GM18867 (cell line): ENCODE data around the gene PMM2.
"Not testable (repeated sequence)": the region's sequence is repeated elsewhere in the genome, so short reads cannot be mapped to it uniquely, and the experiment has no call there.

Source experiments
- ATAC-seq: cut with Tn5 transposase; IDR thresholded peaks from one replicate; pipeline ENCODE4 v1.9.1; 2021; ENCODE audit warnings: mild to moderate bottlenecking, moderate library complexity; ENCODE audit not compliant: unreplicated experiment

The PMM2 gene

DNA sequence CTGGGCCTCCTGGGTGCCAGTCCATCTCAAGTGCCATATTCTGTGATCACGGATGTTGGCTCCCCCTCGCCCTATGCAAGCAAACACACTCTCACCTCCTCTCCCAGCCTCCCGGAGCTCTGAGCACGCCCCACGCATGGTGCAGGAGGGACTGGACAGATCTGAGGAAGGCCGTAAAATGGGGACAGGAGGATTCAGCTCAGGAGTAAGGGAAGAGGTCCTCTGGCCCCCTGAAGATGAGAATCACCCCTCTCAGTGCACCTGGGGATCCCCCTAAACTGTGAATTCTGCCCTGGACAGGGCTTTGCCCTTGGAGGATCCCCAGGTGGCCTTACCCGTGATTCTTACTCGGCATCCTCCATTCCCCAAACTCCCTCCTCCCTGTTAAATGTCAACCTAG, 15.8 kb upstream of the PMM2 start:
- ATAC-seq: no peak

DNA sequence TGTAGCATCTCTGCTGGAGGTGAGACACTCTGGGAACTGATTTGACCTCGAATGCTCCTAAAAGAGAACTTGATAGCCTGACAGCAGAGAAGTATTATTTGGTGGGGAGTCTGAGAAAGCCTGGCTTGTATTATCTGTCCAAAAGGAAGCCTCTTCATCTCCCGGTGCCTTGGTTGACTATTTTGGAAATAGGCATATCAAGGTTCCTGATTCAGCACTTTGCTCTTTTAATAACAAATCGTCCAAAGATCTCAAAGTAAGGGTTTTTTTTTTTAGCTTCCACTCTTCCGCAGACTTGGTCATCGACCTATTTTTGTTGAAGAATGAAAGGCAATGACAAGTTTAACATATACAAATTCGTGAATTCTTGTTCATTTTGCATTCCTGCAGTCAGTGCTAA, 15.0 kb upstream of the PMM2 start:
- no peak for ATAC-seq

DNA sequence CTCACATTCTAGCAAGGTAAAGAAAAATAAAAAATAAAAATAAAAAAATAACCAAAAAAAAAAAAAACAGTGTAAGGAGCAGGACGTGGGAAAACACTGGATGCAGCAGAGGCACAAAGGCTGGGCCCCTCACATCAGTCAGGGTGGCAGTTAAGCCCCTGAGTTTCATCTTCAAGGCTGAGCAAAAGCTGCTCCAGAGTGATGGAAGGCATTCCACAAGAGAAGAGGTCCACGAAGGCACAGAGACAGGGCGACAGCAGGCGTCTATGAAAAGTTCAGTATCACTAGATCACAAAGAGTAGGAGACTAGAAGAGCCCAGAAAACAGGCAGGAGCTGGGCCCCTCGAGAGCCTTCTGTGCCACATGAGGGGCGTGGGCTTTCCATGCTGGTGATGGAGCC, 12.2 kb upstream of the PMM2 start:
- ATAC-seq: no peak

DNA sequence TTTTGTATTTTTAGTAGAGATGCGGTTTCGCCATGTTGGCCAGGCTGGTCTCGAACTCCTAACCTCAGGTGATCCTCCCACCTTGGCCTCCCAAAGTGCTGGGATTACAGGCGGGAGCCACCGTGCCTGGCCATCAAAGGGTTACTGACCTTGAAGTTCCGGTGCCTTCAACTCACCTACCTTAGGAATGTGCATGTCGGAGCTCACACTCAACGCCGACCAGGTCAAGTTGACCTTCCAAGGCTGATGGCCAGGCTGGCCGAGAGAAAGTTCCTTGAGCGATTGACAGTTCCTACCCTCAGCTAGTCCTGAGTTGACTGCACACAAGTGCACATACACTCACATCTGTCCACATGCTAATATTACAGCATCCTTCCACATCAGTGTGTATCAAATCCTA, 11.3 kb upstream of the PMM2 start:
- ATAC-seq: not testable (repeated sequence)

DNA sequence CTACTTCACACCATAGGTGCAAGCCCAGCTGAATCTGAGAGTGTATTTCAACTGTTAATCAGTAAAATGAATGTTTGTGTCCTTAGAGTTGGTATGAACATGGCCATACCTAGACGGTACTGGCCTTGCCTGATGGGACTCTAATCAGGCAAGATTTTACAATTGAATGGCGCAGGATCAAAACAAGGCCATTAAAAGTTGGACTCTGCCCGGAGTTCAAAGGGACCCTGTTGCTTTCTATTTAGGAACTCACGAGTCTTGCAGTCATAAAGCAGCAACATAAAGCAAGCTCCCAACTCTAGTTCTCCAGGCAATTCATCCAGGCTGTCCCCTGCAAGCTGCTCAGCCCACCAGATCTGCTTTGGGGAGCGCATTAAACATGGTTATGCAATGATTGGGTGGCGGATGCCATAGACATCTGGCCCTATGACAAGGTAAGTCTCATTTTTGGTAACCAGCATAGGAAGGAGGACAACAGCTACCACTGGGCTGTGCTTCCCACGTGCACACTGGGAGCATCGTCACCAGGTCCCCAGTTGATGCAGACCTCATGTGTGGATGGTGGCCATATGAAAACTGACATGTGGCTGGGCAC, 9.0 kb upstream of the PMM2 start:
- no peak for ATAC-seq

DNA sequence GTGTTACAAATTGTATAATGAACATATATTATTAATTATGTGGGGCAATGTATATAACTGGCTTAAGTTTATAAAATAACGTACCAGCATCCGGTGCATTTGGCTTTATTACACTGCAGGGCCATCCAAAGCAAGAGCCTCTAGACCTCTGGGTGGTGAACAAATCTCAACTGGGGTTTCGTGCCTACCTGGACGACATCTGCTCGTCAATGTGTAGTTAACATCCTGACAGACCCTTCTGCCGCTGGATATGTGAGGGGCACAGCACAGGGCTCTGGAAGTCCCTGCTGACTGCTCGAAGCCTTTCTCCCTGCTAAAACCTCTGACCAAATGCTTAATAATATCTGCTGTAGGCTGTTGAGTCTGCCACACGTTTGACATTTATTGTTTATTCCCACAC, 2.5 kb upstream of the PMM2 start:
- no peak for ATAC-seq

DNA sequence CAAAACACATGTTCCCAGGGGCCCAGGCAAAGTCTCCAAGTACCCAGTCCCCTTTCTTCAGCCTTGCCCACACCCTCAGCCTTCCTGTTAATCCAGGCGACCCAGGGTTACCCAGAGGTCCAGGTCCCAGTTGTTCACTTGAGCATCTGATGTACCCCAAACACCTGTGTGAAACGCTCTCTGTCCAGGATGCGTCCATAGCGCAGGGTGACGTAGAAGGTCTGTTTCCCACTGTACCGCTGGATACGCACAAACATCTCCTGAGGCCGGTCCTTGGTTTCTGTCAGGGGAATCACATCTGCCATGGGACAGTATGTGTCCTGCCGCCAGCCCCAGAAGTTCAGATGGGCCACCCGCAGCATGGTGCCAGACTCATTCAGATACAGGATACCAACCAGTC, 1.8 kb upstream of the PMM2 start:
- ATAC-seq: no peak

DNA sequence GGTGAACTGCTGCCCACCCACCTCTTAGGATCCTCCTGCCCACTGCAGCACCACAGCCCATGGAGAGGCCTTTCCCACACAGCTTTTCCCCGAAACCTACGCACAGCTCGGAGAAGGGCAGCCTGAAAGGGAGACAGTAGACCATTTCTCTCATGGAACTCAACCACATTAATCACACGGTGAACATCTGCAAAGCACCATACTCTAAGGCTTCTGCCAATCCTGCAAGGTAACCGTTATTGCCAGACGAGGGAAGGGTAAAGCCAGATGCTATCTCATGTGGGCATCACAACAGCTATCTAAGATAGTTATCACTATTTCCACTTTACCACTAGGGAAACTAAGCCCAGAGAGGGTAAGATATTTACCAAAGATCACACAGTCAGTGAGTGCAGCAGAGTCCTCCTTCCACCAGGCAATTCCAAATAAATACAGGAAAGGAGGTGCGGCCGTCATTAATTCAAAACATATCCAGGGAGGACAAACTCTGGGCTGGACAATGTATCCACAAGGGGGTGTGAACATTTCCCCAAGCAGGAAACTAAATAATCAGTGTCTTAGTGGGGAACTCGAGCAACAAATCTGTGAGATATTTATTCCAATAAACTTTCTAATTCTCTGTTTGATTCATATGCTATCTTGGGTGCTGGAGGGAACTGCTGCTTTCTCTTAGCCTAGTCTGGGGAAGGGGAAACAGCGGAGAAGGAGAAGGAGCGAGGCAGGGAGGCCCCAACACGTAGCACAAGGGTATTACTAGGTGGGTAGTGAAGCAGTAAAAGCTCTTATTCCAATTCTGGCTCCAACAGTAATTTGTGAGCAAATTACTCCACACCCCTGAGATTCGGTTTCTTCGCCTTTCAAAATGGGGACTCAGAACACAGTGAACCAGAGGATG, 923 bp upstream of the PMM2 start:
- no peak for ATAC-seq

DNA sequence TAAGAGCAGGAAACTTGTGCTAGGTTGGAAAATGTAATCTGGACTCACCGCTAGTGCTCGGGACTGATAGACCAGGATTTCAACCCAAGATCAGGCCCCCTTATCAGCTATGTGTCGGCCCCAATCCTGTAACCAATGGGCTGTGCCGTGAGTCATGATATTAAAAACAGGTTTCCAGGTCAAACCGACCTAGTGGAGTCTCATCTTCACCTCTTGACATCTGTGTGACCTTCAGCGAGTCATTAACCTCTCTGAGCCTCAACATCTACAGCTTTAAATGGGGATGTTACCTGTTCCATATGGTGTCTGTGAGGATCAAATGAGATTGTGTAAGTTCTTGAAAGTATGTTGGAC, 512 bp downstream of the PMM2 start:
- peak; percentile 3 for ATAC-seq

DNA sequence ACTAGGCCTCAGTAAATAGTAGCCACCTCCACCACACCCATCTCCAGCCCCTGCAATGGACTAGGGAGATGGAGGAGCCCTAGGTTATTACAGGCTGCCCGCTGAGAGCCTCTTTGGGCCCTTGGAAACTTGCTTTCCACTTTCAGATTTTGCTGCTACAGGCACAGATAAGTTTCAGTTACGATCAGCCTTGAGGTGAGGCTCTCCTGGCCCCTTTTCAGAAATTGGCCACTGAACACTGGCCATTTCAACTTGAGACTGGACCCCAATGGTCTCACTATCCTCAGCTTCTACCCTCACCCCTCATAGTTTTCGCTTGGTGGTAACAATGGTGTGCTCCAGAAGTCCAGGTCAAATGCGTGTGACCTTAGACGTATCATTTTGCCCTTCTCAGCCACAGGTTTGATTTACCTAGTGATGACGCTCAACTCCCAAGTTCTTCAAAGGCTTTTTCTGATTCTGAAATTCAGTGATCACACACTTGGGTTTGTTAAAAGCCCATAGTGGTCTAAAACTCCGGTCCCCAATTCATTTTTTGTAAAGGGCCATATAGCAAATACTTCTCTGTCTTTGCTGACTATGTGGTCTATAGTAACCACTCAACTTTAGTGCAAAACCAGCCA, 1.0 kb downstream of the PMM2 start:
- no peak for ATAC-seq

DNA sequence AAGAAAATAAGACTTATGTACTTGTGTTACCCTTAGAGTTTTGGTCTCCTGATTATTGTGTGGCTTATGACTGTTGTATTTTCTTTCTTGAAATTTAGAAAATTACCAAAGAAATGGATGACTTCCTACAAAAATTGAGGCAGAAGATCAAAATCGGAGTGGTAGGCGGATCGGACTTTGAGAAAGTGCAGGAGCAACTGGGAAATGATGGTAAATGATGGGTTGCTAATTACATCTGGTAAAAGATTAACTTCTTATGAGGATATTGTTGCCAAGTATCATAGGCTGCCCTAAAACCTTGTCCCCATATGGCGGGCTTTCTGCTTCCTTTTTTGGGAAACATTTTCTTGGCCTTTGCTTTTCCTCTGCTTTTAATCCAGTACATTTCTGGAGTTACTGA, 4.1 kb downstream of the PMM2 start:
- no peak for ATAC-seq

DNA sequence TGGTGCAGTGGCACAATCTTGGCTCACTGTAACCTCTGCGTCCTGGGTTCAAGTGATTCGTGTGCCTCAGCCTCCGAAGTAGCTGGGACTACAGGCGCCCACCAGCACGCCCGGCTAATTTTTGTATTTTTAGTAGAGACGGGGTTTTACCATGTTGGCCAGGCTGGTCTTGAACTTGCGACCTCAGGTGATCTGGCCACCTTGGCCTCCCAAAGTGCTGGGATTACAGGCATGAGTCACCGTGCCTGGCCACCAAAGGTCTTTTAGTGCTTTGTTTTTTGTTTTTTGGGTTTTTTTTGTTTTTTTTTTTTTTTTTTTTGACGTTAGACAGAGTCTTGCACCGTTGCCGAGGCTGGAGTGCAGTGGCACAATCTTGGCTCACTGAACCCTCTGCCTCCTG, 6.1 kb downstream of the PMM2 start:
- not testable (repeated sequence) for ATAC-seq

DNA sequence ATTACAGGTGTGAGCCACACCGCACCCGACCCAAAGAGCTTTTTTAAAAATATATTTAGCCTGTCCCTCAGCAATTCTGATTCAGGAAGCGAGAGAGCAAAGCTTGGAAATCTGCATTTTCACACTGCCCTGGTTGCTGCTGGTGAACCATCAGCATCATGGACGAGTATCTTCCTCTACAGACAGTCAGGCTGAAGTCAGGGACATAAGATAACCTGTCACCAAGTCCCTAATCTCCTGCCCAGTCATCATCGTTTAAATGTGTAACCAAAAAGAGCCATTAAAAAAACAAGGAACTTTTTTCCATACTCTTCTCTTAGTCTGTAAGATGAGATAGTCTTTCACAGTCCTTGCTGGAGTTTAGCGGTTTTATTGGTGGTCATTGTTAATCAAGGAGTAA, 6.7 kb downstream of the PMM2 start:
- no peak for ATAC-seq

DNA sequence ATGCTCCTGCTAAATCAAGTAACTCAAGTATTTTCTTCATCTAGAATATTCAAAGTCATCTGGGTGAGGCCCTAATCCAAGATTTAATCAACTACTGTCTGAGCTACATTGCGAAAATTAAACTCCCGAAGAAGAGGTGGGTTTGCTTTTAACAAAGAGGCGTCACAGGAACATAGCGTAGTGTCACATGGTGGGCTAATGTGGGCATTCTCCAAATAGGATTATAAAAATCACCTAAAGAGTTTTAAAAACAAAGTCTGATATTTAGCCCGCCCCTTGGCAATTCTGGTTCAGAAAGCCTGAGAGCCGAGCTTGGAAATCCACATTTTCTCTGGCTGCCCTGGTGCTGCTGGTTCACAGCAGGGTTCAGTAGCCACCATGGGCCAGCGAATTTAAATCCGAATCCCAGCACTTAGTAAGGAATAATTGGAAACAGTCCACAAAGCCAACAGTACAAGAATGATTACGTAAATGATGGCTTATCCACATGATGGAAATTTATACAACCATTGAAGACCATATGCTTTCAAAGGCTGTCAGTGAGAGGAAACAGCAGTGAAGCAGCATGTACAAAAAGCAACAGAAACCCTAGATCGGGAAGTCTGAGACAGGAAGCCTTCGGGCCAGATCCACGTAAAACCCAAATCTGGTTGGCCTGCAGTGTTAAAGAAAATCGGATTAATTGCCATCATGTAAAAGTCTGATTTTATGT, 8.8 kb downstream of the PMM2 start:
- ATAC-seq: no peak

DNA sequence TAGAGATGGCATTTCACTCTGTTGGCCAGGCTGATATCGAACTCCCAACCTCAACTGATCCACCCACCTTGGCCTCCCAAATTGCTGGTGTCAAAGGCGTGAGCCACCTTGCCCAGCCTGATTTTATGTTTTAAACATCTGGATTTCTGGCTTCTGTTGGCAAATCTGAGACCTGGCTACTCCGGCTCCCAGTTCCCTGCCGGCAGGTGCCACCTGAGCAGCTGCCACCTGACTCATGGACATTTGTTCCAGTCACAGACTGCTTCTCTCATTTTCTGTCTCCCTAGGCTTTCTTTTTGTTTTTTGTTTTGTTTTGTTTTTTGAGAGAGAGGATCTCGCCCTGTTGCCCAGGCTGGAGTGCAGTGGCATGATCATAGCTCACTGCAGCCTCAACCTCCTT, 9.6 kb downstream of the PMM2 start:
- ATAC-seq: no peak

DNA sequence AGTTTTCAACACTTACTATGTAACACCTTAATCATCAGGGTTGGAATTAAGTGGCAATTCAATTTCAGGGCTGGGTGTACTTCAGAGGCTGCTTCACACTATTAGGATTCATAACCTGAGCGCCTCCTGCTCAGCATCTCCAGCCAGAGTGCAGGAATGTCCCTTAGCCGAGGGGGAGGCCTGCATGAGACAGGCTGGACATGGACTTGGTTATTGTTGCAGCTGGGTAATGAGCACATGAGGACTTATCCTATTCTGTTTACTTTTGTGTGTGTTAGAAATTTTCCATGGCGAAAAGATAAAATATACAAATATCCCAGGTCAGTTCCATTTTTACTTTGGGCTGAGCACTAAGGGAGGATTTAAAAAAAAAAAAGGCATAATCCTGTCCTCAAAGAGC, 10.4 kb downstream of the PMM2 start:
- ATAC-seq: no peak

DNA sequence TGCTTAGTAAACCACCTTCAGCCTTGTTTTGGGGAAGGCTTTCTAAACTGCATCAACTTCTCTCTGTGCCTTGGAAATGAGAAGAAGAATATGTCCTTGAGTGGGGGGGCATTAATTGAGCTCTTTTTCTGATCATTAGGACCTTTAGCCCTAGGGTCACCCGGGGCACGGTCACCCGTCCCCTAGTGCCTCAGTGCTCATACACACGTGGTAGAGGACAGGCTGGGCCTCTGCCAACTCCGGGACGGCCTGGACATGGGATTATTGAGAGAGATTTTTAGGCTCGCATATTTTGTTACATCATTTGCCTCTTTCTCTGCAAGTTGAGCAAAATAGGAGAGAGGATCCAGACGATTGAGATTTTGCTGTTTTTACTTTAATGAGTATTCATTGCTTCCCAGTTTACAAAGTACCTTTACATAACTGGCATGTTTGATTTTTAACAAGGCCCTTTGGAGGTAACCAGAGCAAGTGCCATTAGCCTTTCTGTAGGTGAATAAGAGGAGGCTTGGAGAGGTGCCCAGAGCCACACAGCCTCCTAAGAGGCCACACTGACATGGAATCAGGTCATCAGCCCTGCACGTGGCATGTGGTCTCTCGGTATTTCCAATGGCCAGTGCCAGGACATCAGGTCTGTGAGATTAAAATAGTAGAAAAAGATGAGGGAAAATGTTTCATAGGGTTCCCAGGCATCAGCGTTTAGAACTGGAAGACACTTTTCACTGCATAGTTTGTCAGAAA, 11.1 kb downstream of the PMM2 start:
- ATAC-seq: no peak

DNA sequence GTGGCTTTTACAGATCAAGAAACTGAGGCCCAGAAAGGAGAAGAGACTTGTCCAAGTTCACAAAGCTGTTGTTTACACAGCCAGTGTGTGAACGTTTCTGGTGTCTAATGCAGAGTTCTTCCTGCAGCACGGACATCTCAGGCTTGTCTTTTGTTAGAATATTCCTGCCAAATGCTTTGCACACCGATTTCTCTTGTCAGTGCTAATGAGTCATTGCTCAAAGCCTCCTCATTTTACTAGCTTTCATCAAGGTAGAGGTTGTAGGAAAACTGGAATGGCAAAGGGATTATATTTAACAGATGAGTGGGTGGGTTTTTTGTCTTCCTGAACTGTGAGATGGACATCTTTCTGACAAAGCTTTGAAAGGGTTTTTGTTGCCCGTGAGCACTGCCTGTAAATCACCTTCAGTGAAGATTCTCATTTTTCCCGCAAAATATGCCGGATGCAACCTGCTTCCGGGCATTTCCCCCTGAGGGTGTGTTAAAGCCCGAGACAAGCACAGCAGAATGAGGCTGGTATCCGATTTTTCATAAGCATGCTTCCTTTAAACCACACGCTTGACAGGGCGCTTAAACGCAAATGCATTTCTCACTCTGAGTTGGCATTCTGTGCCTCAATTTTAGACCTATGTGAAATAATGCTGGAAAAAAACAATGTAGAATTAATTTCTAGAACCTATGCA, 14.7 kb downstream of the PMM2 start:
- no peak for ATAC-seq

DNA sequence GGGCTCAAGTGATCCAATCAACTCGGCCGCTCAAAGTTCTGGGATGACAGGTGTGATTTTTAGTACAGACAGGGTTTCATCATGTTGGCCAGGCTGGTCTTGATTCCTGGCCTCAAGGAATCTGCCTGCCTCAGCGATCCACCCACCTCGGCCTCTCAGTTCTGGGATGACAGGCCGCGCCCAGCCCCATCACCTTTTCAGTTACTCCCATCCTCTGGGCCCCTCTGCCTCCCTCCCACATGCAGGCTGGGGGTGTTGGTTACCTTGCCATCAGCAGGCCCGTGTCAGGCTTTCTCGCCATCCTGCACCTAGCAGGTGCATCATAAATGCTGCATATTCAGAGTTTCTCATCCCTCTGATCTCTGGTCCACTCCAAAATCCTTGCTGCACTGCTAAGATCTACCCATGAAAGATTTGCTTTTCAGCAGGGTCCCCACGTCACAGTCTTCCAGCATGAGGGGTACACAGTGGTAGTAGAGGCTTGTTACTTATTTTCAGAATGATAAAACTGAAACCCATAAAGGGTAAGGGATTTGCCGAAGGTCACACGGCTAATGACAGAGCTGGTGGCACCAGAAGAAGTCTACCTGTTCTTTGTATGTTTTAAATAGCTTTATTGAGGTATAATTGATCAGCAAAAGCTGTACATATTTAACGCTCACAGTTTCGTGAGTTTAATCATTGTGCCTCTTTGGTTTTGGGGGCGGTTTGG, 16.6 kb downstream of the PMM2 start:
- no peak for ATAC-seq
